ENCODE data around the gene CCDC34.

- TF ChIP-seq CTCF (IDR thresholded peaks at IDR 0.05 in 4 of 5, conservative IDR thresholded peaks at IDR 0.05 in 1 of 5) (no peak), POLR2A (IDR thresholded peaks at IDR 0.05) (no peak)
These were observed 7.4 kb upstream of the CCDC34 start for GRCh38 chr11:27370374-27370773.
